Stimulated activated CD8-positive, alpha-beta memory T cell treated with anti-CD3 and anti-CD28 coated beads, Interleukin-2, amount 100 ng/mL, for 48 hours (primary cell): ENCODE data around the gene IKZF1.

Source experiments
- DNase-seq, 2 donors: peaks; one replicate each; pipeline ENCODE4 v3.0.0-alpha.2; 2020; ENCODE audit warnings: low read depth in 2 of 2

IKZF1 gene

GRCh38 chr7:50355817-50356178, 51.3 kb downstream of the IKZF1 start:
- no peak for DNase-seq

DNA sequence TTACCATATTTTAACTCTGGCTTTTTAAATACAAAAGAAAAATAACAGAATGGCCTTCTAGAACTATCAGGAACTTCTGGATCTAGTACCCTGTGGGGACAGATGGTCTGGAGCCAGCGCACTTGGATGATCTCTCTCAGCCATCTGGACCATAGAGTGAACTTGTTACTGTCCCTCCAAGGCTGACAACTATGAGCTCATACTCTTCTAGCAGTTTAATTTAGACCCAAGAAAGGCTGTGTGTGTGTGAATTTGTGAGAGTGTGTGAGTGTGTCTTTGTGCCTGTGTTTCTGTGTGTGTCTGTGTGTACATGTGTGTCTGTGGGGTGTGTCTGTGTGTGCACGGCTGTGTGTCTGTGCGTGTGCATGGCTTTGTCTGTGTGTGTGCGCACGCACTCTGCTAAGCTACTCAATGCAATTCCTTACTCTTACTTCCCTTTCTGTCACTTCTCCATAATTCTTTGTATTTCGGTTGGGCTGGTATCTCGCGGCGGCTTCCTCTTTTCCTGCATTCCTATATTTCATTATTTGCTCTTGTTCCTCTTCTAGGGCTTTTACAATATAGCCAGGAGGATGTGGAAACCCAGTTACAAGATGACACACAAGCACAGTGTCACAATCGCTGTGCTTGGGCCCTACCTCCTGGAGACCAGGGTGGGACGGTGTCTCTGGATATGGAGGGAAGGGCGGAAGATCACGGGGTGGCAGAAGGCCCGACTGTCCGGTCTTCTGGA, 51.9 kb downstream of the IKZF1 start:
- DNase-seq = no peak

GRCh38 chr7:50356945-50357268, 52.4 kb downstream of the IKZF1 start:
- DNase-seq = no peak

- no peak for DNase-seq
These were observed 52.9 kb downstream of the IKZF1 start for GRCh38 chr7:50357426-50357825.

DNA sequence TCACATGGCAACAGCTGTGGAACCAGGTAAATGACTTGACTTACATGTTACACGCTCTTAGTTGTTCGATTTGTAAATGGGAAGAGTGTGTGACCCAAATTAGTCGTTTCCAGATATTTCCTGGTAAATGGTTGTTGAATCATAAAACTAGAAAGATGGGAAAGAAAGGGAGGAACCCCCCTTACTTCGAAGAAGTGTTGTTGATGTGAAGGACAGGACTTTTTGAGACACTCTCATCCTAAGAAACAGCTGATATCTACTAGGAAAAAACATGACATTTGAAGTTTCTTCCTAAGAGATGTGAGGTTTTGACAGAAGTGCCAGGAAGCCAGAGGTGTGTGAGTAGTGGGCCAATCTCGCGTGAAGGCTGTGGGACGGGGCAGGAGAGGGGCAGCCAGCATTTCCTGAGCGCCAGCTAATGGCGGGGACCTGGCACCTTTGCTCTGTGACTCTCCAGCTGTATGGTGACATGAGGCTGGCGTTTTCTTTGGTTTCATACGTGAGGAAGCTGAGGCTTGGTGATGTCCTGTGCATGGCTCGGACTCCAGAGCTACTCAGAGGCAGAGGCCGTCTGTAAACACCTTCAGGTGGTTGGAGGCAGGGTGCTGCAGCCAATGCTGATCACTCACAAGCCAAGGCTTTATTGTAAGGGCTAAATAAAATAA, 53.7 kb downstream of the IKZF1 start:
- no peak for DNase-seq

- no peak for DNase-seq
These were observed 54.3 kb downstream of the IKZF1 start for GRCh38 chr7:50358779-50359178.

- DNase-seq = no peak
These were observed 54.9 kb downstream of the IKZF1 start for GRCh38 chr7:50359258-50359994.

GRCh38 chr7:50359995-50360925, 55.7 kb downstream of the IKZF1 start:
- peak in 1 of 2 donors; percentile 72 for DNase-seq

DNA sequence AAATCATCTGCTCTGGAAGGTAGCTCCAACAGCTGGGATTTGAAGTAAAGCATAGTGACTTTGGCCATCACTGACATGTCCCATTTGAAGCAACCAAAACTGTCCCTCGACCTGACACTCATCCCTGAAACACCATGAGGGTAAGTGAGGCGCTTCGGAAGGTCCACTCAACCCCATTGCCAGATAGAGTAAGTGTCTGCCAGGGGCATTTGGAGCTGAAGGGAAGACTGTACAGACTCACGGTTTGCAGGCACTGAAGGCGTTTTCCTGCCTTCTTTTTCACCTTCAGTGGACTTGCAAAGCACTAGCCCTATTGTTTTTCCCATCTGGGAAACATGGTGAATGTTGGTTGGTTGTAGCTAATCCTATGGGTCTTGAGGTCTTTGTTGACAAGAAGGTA, 57.6 kb downstream of the IKZF1 start:
- DNase-seq = no peak

DNA sequence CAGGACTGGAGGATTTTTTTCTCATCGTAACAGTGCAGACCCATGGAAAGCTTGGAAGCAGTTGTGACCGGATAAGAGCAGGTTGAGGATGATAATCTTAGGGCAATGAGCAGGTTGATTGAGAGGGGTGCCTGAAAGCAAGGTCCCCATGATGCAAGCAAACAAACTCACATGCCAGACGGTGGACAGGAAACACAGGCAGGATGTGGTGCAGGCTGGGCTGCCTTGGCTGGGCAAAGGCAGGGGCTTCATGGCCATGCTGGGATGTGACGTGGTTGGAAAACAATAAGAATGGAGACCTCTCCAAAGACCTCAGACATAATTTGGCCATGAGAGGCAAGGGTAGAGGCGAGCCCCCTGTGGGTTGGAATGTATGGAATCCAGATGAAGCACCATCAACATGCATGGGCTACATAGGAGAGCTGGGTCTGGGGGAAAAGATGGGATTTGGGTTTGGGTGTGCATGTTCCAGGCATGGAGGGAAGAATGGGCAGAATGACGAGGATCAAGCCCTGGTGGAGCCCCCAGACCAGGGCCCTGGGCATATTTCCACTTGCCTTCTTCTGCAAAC, 58.3 kb downstream of the IKZF1 start:
- no peak for DNase-seq

- no peak for DNase-seq
These were observed 59.0 kb downstream of the IKZF1 start for GRCh38 chr7:50363327-50364060.

GRCh38 chr7:50364645-50365044, 60.1 kb downstream of the IKZF1 start:
- no peak for DNase-seq

- DNase-seq = no peak
These were observed 61.8 kb downstream of the IKZF1 start for GRCh38 chr7:50366311-50366710.

- DNase-seq = no peak
These were observed 62.6 kb downstream of the IKZF1 start for GRCh38 chr7:50367100-50367499.

GRCh38 chr7:50367570-50367969, 63.1 kb downstream of the IKZF1 start:
- no peak for DNase-seq

DNA sequence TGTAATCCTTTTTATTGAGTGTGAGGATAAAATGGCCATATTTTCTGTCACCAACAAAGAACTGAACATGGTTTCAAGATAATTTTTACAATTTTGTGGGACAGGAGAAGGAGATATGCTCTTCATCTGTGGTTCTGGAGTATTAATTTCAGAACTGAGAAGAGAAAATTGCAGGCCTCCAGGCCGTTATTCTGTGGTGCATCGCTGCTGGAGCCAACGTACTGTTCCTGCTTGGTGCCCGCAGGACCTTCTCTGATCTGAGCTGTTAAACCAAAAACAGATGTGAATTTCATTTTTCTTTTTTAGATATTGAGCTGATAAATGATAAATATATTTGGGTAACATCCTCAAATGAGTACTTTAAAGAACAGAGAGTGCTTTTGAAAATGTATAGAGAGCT, 63.9 kb downstream of the IKZF1 start:
- no peak for DNase-seq

- no peak for DNase-seq
These were observed 64.9 kb downstream of the IKZF1 start for GRCh38 chr7:50369143-50370026.

GRCh38 chr7:50370884-50371283, 66.4 kb downstream of the IKZF1 start:
- DNase-seq = no peak

DNA sequence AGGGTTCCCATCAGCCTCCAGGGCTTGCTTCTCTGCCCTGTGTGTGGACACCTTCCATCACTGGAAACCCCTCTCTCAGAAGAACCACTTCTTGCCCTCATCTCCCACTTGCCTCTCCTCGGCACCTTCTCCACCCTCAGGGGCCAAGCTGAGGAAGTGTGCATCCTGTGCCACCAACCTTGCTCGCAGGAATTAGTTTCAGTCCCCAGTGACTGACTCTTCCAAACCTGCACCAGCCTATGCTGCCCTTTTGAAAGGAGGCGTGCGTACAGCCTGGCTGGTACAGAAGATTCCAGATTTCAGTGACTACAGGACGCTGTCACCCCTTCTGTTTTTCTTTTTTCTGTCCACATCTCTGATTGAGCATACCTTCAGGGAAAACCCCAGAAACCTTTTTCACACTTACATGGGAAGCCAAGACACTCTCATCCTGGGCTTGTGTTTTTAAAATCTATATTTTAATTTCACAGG, 67.1 kb downstream of the IKZF1 start:
- DNase-seq = no peak

DNA sequence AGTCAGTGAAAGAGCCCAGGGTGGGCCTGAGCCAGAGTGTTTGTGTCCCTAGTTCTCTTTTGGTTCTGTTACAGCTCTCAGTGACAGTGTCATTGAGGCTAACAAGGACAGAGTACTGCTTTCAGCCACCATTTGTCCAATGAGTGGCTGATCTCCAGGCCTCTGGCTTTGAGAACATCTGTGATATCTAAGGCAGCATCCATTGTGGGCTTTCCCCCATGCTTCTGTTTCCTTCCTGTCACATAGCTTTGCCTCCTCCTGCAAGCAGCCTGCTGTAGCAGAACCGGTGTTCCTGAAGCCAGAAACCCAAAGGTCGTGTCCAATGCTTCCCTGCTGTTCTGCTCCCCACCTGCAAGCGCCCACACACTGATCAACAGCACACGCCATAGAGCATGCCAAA, 68.4 kb downstream of the IKZF1 start:
- no peak for DNase-seq
